T-cell (primary cell): ENCODE data around the gene DDIT3. TPM values are rescaled to one million over a fixed set of nuclear protein-coding genes. Genes with fewer than 3 reads are reported as not detected.
A peak's percentile ranks its signal among the peaks of the same experiment; 100 is the strongest.
"Not testable (repeated sequence)": the region's sequence is repeated elsewhere in the genome, so short reads cannot be mapped to it uniquely, and the experiment has no call there.

Experiments
- ATAC-seq, 4 experiments: fragments of 200-7000 bp in 3 of 4; fragments of 150-1000 bp in 1 of 4; cut with Tn5 transposase; replicated peaks in 1 of 4; 1 replicate in 3 of 4; 2 replicates in 1 of 4; pipeline ENCODE4 v1.10.0; 2021; ENCODE audit warnings: moderate library complexity in 3 of 4, mild to moderate bottlenecking in 2 of 4, moderate number of reproducible peaks in 1 of 4
- CTCF ChIA-PET, 2 donors: fragments of 300-600 bp; sonication (Branson Sonifier 250); formaldehyde crosslinking; loops; one replicate each; lab custom pipeline; 2022; ENCODE audit warnings: antibody characterized with exemption in 2 of 2; lab: Charles Lee
- POLR2A ChIA-PET, 2 donors: fragments of 300-600 bp; sonication (Branson Sonifier 250); formaldehyde crosslinking; loops; one replicate each; lab custom pipeline; 2022; ENCODE audit warnings: antibody characterized with exemption in 2 of 2; lab: Charles Lee
- DNase-seq, 35 experiments: peaks; one replicate each; pipeline versions ENCODE4 v3.0.0 to v3.0.0-alpha.2; 2013 to 2023
- H3K27ac ChIP-seq: one replicate; pipeline ENCODE4 v1.5.1; 2013; ENCODE audit warnings: low read length
- H3K27me3 ChIP-seq, 2 experiments: replicated peaks in 1 of 2; 1 replicate in 1 of 2; 2 replicates in 1 of 2; pipeline versions ENCODE4 v1.6.1 to v1.7.0; 2013; ENCODE audit warnings: low read length in 1 of 2, mixed read lengths in 1 of 2; ENCODE audit not compliant: control insufficient read depth in 2 of 2, insufficient read depth in 2 of 2; ENCODE audit errors: extremely low read depth in 1 of 2
- H3K36me3 ChIP-seq, 2 donors: 1 replicate in 1 of 2; 2 replicates in 1 of 2; pipeline versions ENCODE4 v1.6.1 to v1.7.0; 2013; ENCODE audit warnings: low read length in 1 of 2; ENCODE audit not compliant: control insufficient read depth in 2 of 2, insufficient read depth in 1 of 2; ENCODE audit errors: extremely low read depth in 1 of 2
- H3K4me1 ChIP-seq, 2 experiments: 1 replicate in 1 of 2; 2 replicates in 1 of 2; pipeline versions ENCODE4 v1.6.1 to v1.7.0; 2013; ENCODE audit warnings: low read length in 2 of 2, mixed read lengths in 1 of 2; ENCODE audit not compliant: insufficient read depth in 2 of 2, control insufficient read depth in 1 of 2; ENCODE audit errors: extremely low read depth in 1 of 2
- H3K4me3 ChIP-seq, 2 donors: 1 replicate in 1 of 2; 2 replicates in 1 of 2; pipeline versions ENCODE4 v1.5.1 to v1.7.0; 2013; ENCODE audit warnings: mild to moderate bottlenecking in 2 of 2, low read length in 1 of 2, moderate library complexity in 1 of 2; ENCODE audit not compliant: control insufficient read depth in 1 of 2; ENCODE audit errors: extremely low read depth in 1 of 2
- H3K9me3 ChIP-seq: 2 replicates; pipeline ENCODE4 v1.7.0; 2013
- H3K27ac Mint-ChIP-seq, 2 donors: one replicate each; pipeline ENCODE4 v1.8.0; 2020 to 2021; ENCODE audit warnings: mild to moderate bottlenecking in 2 of 2, mixed read lengths in 2 of 2
- H3K27me3 Mint-ChIP-seq, 2 donors: one replicate each; pipeline ENCODE4 v1.8.0; 2021 to 2022; ENCODE audit warnings: mixed read lengths in 2 of 2
- H3K36me3 Mint-ChIP-seq: one replicate; pipeline ENCODE4 v1.8.0; 2021; ENCODE audit warnings: mixed read lengths
- H3K4me1 Mint-ChIP-seq, 3 donors: one replicate each; pipeline ENCODE4 v1.8.0; 2020 to 2022; ENCODE audit warnings: mixed read lengths in 3 of 3, mild to moderate bottlenecking in 1 of 3
- H3K4me3 Mint-ChIP-seq, 3 donors: one replicate each; pipeline ENCODE4 v1.8.0; 2020 to 2022; ENCODE audit warnings: mild to moderate bottlenecking in 3 of 3, mixed read lengths in 3 of 3, moderate library complexity in 3 of 3
- H3K9me3 Mint-ChIP-seq, 3 donors: one replicate each; pipeline ENCODE4 v1.8.0; 2020 to 2022; ENCODE audit warnings: mixed read lengths in 3 of 3
- WGBS: methylation state at CpG from one replicate; pipeline ENCODE4 v1.1.5; 2013; ENCODE audit warnings: missing lambda C conversion rate; ENCODE audit not compliant: insufficient coverage; 5-methylcytosine and 5-hydroxymethylcytosine counted together
- total RNA-seq, 35 experiments: library from RNA in 6 of 35; stranded (reverse) in 6 of 35; fragments of 120-200 nt in 1 of 35; gene quantifications; one replicate each; pipeline versions ENCODE4 v1.2.1 to v1.2.4 and lab custom pipeline; 2013 to 2026

Gene DDIT3
- total RNA-seq, 5 donors from 2014 or later (not counting 1 experiment from before 2014, with no cell fraction given): 34.5 to 93.5 (median 40.7) TPM

- Mint-ChIP-seq H3K4me3 (peak overlapping the region; percentile 91 to 98 (median 94)), H3K9me3 (no peaks in the 10 kb centered on the region), H3K27ac (peak overlapping the region; percentile 99 to 100), H3K4me1 (peaks cover 57 to 64% (median 60%) of the 10 kb centered on the region in 3 donors), H3K36me3 (peaks cover 22% of the 10 kb centered on the region), H3K27me3 (no peaks in the 10 kb centered on the region)
- Histone ChIP-seq H3K27ac (peak overlapping the region; percentile 100), H3K27me3 (no peaks in the 10 kb centered on the region), H3K9me3 (no peaks in the 10 kb centered on the region), H3K4me3 (peak overlapping the region; percentile 62 to 84), H3K36me3 (peaks cover 0 to 39% of the 10 kb centered on the region in 2 donors), H3K4me1 (peaks cover 25 to 70% of the 10 kb centered on the region in 2 experiments)
- 78% methylated on average over 8 of the region's 17 CpGs for WGBS
- POLR2A ChIA-PET: interaction anchor here in 1 of 2 donors (1.6 kb wide), 1 partner anchor 42 kb away, joined by 10 read pairs; the partner anchor contains the start of gene ARHGAP9
- no peak for ATAC-seq
- CTCF ChIA-PET: interaction anchor here (0.7 to 1.6 kb wide), 2 partner anchors 45 to 66 kb away, joined by 4 read pairs; no protein-coding TSS in a partner anchor
- DNase-seq: peak in 12 of 35 experiments; percentile 5 to 35 (median 16)
These were observed 1.3 kb upstream of the DDIT3 start for GRCh38 chr12:57521525-57522010.

- Histone ChIP-seq H3K9me3 (no peaks in the 10 kb centered on the region), H3K36me3 (peaks cover 0 to 41% of the 10 kb centered on the region in 2 donors), H3K27me3 (no peaks in the 10 kb centered on the region), H3K27ac (peak overlapping the region; percentile 94), H3K4me3 (peak overlapping the region; percentile 95 to 98), H3K4me1 (peaks cover 25 to 56% of the 10 kb centered on the region in 2 experiments)
- ChIA-PET POLR2A (interaction anchor here in 1 of 2 donors (0.5 to 2.1 kb wide), 5 partner anchors 7 to 43 kb away, joined by 3 to 10 read pairs (median 4); partner anchors contain the start of gene ARHGAP9), CTCF (interaction anchor here in 1 of 2 donors (0.6 to 1.6 kb wide), 2 partner anchors 43 kb away, joined by 3 to 4 read pairs; no protein-coding TSS in a partner anchor)
- Mint-ChIP-seq H3K36me3 (peaks cover 35% of the 10 kb centered on the region), H3K27me3 (no peaks in the 10 kb centered on the region), H3K9me3 (no peaks in the 10 kb centered on the region), H3K4me3 (peak overlapping the region; percentile 94 to 98 (median 94)), H3K27ac (peak overlapping the region; percentile 99 to 100), H3K4me1 (peaks cover 53 to 61% (median 56%) of the 10 kb centered on the region in 3 donors)
- DNase-seq (peak in 11 of 35 experiments; percentile 9 to 28 (median 19)), ATAC-seq (no peak)
- WGBS: 3% methylated on average over 5 of the region's 8 CpGs
These were observed 590 bp downstream of the DDIT3 start for GRCh38 chr12:57519796-57520052.

DNA sequence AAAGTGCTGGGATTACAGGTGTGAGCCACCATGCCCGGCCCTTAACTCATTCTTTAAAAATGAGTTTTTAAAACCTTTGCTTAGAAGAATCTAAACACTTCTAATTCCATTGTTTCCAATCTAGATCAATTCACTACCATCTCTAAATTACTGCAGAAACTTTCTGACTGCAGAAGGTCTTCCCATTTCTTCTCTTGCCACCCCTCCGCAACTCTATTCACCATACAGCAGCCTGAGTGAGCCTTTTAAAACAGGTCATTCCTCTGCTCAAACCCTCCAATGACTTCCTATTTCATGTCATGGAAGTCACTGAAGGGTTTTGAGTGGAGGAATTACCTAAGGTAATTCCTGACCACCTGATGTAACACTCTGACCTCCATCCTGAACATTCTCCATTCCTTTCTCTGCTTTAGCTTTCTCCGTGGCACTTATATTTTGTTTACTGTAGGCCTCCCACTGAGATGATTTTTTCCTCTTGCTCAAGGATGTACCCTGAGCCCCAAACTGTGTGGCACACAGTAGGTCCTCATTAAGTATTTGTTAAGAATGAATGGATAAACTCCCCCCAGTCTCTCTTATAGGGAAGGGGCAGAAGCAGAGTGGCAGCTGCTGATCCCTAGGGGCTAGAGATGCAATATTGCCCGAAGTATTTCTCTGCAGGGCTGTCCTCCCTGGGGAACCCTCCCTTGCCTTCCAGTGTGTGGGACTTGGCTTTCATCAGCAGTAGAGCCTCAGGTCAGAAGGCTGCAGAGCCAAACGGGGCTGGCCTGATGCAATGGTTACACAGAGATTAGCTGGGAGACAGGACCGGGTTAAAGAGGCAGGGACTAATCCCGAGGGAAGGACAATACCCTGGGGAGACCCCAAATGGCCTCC, 1.2 kb downstream of the DDIT3 start:
- ChIA-PET CTCF (interaction anchor here in 1 of 2 donors (0.6 kb wide), 1 partner anchor 42 kb away, joined by 3 read pairs; no protein-coding TSS in a partner anchor), POLR2A (interaction anchor here (0.5 to 2.1 kb wide), 2 partner anchors 42 to 262 kb away, joined by 3 to 6 read pairs; no protein-coding TSS in a partner anchor)
- Mint-ChIP-seq H3K4me3 (peak overlapping the region; percentile 94 to 98 (median 94)), H3K4me1 (peaks cover 48 to 56% (median 51%) of the 10 kb centered on the region in 3 donors), H3K27ac (peak overlapping the region; percentile 99 to 100), H3K9me3 (no peaks in the 10 kb centered on the region), H3K27me3 (no peaks in the 10 kb centered on the region), H3K36me3 (peaks cover 41% of the 10 kb centered on the region)
- H3K9me3 ChIP-seq: no peaks in the 10 kb centered on the region
- no peaks in the 10 kb centered on the region for H3K27me3 ChIP-seq
- no peak for ATAC-seq
- DNase-seq: peak in 2 of 35 experiments; percentile 23 to 33
- peak overlapping the region; percentile 95 to 98 for H3K4me3 ChIP-seq
- H3K4me1 ChIP-seq: peaks cover 25 to 50% of the 10 kb centered on the region in 2 experiments
- WGBS: 29% methylated on average over 3 of the region's 7 CpGs
- H3K36me3 ChIP-seq: peaks cover 0 to 41% of the 10 kb centered on the region in 2 donors
- H3K27ac ChIP-seq: peak overlapping the region; percentile 94

DNA sequence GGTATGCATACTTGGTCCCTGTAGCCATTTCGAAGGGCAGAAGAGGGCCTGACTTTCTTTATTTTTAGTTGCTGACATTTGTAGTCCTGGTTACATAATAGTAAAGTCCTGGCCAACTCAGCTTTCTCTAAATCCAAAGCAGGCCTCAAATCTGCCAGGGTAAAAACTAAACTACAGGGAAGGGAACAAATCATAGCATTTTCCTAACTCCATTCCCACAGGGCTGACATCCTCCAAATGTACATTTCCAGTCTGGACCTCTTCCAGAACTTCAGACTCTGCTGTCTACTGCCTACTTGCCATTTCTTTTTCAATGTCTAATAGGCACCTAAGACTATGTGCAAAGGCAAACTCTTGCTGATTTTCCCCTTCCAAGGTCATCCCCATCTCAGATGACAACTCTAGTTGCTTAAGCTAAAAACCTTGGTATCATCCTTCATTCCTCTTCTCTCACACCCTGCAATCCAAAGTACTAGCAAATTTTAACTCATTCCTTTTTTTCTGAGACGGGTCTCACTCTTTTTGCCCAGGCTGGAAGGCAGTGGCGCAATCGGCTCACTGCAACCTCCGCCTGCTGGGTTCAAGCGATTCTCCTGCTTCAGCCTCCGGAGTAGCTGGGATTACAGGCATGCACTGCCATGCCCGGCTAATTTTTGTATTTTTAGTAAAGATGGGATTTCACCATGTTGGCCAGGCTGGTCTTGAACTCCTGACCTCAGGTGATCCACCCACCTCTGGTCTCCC, 2.0 kb downstream of the DDIT3 start:
- CTCF ChIA-PET: interaction anchor here (0.8 to 1.2 kb wide), 2 partner anchors 65 to 1566 kb away, joined by 3 read pairs; no protein-coding TSS in a partner anchor
- H3K36me3 ChIP-seq: peaks cover 0 to 41% of the 10 kb centered on the region in 2 donors
- 93% methylated on average over 6 of the region's 8 CpGs for WGBS
- H3K4me3 ChIP-seq: no peak overlapping the region
- Mint-ChIP-seq H3K9me3 (no peaks in the 10 kb centered on the region), H3K36me3 (peaks cover 44% of the 10 kb centered on the region), H3K4me1 (peaks cover 40 to 48% (median 43%) of the 10 kb centered on the region in 3 donors), H3K4me3 (peak overlapping the region; percentile 94 to 98 (median 94)), H3K27me3 (no peaks in the 10 kb centered on the region), H3K27ac (peak overlapping the region; percentile 99 to 100)
- no peaks in the 10 kb centered on the region for H3K9me3 ChIP-seq
- H3K27me3 ChIP-seq: no peaks in the 10 kb centered on the region
- POLR2A ChIA-PET: interaction anchor here (0.7 to 2.1 kb wide), 5 partner anchors 29 to 46 kb away, joined by 3 to 7 read pairs (median 6); partner anchors contain the start of gene ARHGAP9 (in 2 of the 2)
- H3K4me1 ChIP-seq: peaks cover 17 to 42% of the 10 kb centered on the region in 2 experiments
- DNase-seq (no peak), ATAC-seq (no peak)
- peak overlapping the region; percentile 94 for H3K27ac ChIP-seq

GRCh38 chr12:57517718-57518117, 2.6 kb downstream of the DDIT3 start:
- H3K4me3 ChIP-seq, H3K27ac ChIP-seq, DNase-seq, H3K27me3 Mint-ChIP-seq, H3K27me3 ChIP-seq, H3K9me3 ChIP-seq, ATAC-seq, H3K9me3 Mint-ChIP-seq: not testable (repeated sequence)
- Histone ChIP-seq H3K36me3 (peaks cover 4 to 47% of the 10 kb centered on the region in 2 donors), H3K4me1 (peaks cover 16 to 38% of the 10 kb centered on the region in 2 experiments)
- H3K4me1 Mint-ChIP-seq: peaks cover 35 to 45% (median 40%) of the 10 kb centered on the region in 3 donors
- H3K27ac Mint-ChIP-seq: peak overlapping the region; percentile 99 to 100
- peaks cover 50% of the 10 kb centered on the region for H3K36me3 Mint-ChIP-seq
- no CpG with 5 or more reads among the region's 10 CpGs for WGBS
- peak overlapping the region in 1 of 3 donors; percentile 29 for H3K4me3 Mint-ChIP-seq
- CTCF ChIA-PET: interaction anchor here (0.8 to 1.2 kb wide), 2 partner anchors 66 to 1566 kb away, joined by 3 read pairs; no protein-coding TSS in a partner anchor
- POLR2A ChIA-PET: interaction anchor here (0.7 to 1.9 kb wide), 5 partner anchors 28 to 46 kb away, joined by 3 to 7 read pairs (median 6); partner anchors contain the start of gene ARHGAP9 (in 2 of the 2)
